Upper lobe of left lung (tissue), 4 donors: ENCODE measurements around the gene AP3B2.

Experiments used
- EP300 ChIP-seq, 4 donors: sonication (generic); formaldehyde crosslinking; IDR thresholded peaks; one replicate each; pipeline ENCODE4 v1.5.1; 2017; ENCODE audit warnings: antibody characterized with exemption in 4 of 4, control low read depth in 2 of 4
- POLR2A ChIP-seq, 4 donors: fragments of 450-650 bp; IDR thresholded peaks; one replicate each; pipeline ENCODE4 v1.5.1; 2016 to 2017; ENCODE audit warnings: antibody characterized with exemption in 4 of 4, mild to moderate bottlenecking in 2 of 4
- TF ChIP-seq, protein P1 (sequence below), 6 experiments: fragments of 450-650 bp in 4 of 6; fragments of 200-600 bp in 2 of 6; sonication (generic) in 2 of 6; IDR thresholded peaks; one replicate each; pipeline ENCODE4 v1.5.1; 2016 to 2019; ENCODE audit warnings: antibody characterized with exemption in 6 of 6

DNA sequence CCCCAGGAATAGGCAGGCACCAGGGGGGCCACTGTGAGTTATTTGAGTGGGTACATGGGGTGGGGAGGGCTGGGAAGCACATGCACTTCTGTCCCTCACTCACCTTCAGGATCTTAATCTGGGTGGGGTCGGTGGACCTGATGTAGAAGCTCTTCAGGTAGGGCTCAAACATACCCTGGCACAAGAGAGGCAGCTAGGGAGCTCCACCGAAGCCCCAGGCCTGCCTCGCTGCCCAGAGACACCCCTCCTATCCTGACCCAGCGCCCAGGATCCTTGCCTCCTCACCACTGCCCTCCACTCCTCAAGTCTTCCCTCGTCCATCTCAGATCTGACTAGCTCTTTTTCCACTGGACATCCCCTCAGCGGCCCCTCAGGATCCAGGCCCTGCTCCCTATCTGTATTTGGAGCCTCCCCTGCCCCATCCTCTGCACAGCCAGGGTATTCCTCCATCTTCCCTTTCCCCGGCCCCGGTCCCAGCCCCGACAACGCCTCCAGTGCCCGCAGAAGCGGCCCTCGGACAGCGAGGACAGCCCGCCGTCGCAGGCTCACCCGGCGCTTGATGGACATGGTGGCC, 30.0 kb downstream of the AP3B2 start:
- TF ChIP-seq, protein P1, sequence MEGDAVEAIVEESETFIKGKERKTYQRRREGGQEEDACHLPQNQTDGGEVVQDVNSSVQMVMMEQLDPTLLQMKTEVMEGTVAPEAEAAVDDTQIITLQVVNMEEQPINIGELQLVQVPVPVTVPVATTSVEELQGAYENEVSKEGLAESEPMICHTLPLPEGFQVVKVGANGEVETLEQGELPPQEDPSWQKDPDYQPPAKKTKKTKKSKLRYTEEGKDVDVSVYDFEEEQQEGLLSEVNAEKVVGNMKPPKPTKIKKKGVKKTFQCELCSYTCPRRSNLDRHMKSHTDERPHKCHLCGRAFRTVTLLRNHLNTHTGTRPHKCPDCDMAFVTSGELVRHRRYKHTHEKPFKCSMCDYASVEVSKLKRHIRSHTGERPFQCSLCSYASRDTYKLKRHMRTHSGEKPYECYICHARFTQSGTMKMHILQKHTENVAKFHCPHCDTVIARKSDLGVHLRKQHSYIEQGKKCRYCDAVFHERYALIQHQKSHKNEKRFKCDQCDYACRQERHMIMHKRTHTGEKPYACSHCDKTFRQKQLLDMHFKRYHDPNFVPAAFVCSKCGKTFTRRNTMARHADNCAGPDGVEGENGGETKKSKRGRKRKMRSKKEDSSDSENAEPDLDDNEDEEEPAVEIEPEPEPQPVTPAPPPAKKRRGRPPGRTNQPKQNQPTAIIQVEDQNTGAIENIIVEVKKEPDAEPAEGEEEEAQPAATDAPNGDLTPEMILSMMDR (IDR thresholded peaks at IDR 0.05) = no peak
- TF ChIP-seq POLR2A (IDR thresholded peaks at IDR 0.05) (no peak), EP300 (IDR thresholded peaks at IDR 0.05) (no peak)
